HepG2 (cell line): ENCODE data around the gene LRP1B. TPM values are rescaled to one million over a fixed set of nuclear protein-coding genes. Genes with fewer than 3 reads are reported as not detected.

Experiments used
- ATAC-seq: fragments of 200-7000 bp; cut with Tn5 transposase; 3 replicates; pipeline ENCODE4 v1.9.1; 2020; ENCODE audit warnings: mild to moderate bottlenecking, moderate library complexity
- BruUV-seq: library from RNA; stranded (reverse); fragments of 400-500 nt; replicated peaks from 2 replicates; lab custom pipeline; 2021; lab: Mats Ljungman, UMichigan
- CTCF ChIA-PET: fragments of 300-600 bp; formaldehyde crosslinking; extraction: SDS; loops from one replicate; lab custom pipeline; 2021; ENCODE audit warnings: low total read pairs, inconsistent platforms, low intra/inter-chr PET ratio; lab: Yijun Ruan, JAX
- POLR2A ChIA-PET: fragments of 350-600 bp; sonication (Branson Sonifier 250); formaldehyde crosslinking; loops from one replicate; lab custom pipeline; 2020; ENCODE audit warnings: antibody characterized with exemption, inconsistent platforms; lab: Yijun Ruan, JAX
- DNase-seq: peaks from one replicate; pipeline ENCODE4 v3.0.0-alpha.2; 2015; ENCODE audit warnings: low spot score
- FAIRE-seq: peaks from 3 replicates; lab custom pipeline; 2011; peaks lifted over from hg19 to GRCh38; lab: Jason Lieb, UNC
- H2AFZ ChIP-seq: one replicate; pipeline ENCODE4 v1.6.1; 2011; ENCODE audit warnings: low read length, inconsistent platforms
- H3K27ac ChIP-seq: fragments of 300-600 bp; 3 replicates; pipeline ENCODE4 v1.8.0; 2011; ENCODE audit warnings: mixed run types, mild to moderate bottlenecking, mixed read lengths, low read length, inconsistent platforms; ENCODE audit not compliant: insufficient read depth; ENCODE audit errors: extremely low read length
- H3K27me3 ChIP-seq, 2 experiments: fragments of 200-600 bp in 1 of 2; 2 replicates in 1 of 2; 3 replicates in 1 of 2; pipeline versions ENCODE4 v1.6.0 to v1.8.0; 2011; ENCODE audit warnings: low read length in 2 of 2, mild to moderate bottlenecking in 2 of 2, moderate library complexity in 2 of 2, inconsistent platforms in 1 of 2; ENCODE audit not compliant: insufficient read depth in 2 of 2, control insufficient read depth in 1 of 2
- H3K36me3 ChIP-seq, 2 experiments: fragments of 200-600 bp in 1 of 2; replicated peaks in 1 of 2; 2 replicates in 1 of 2; 3 replicates in 1 of 2; pipeline versions ENCODE4 v1.5.1 to v1.8.0; 2011; ENCODE audit warnings: low read length in 2 of 2, inconsistent platforms in 1 of 2; ENCODE audit not compliant: insufficient read depth in 2 of 2, control insufficient read depth in 1 of 2
- H3K4me1 ChIP-seq: 2 replicates; pipeline ENCODE4 v1.5.1; 2012; ENCODE audit warnings: low read length, inconsistent platforms; ENCODE audit not compliant: insufficient read depth
- H3K4me2 ChIP-seq: 2 replicates; pipeline ENCODE4 v1.6.0; 2011; ENCODE audit warnings: low read depth, low read length, inconsistent platforms
- H3K4me3 ChIP-seq, 3 experiments: fragments of 200-600 bp in 1 of 3; sonication (generic), shearing (Covaris generic) in 1 of 3; replicated peaks in 1 of 3; 2 replicates each; pipeline ENCODE4 v1.5.1; 2011 to 2016; ENCODE audit warnings: low read length in 3 of 3, inconsistent platforms in 2 of 3, low read depth in 2 of 3, mild to moderate bottlenecking in 2 of 3, control low read depth in 1 of 3, mixed read lengths in 1 of 3; ENCODE audit not compliant: insufficient read depth in 1 of 3
- H3K79me2 ChIP-seq: one replicate; pipeline ENCODE4 v1.6.1; 2011; ENCODE audit warnings: low read length, inconsistent platforms; ENCODE audit not compliant: insufficient read depth
- H3K9ac ChIP-seq: 2 replicates; pipeline ENCODE4 v1.6.0; 2011; ENCODE audit warnings: mild to moderate bottlenecking, low read depth, low read length, inconsistent platforms; ENCODE audit not compliant: insufficient read depth
- H3K9me3 ChIP-seq: 2 replicates; pipeline ENCODE4 v1.5.1; 2012; ENCODE audit warnings: mild to moderate bottlenecking, low read length
- H4K20me1 ChIP-seq: 2 replicates; pipeline ENCODE4 v1.6.0; 2011; ENCODE audit warnings: inconsistent platforms, mild to moderate bottlenecking, low read length, moderate library complexity; ENCODE audit not compliant: insufficient read depth
- ATF7 ChIP-seq, 2 experiments: fragments of 450-650 bp in 1 of 2; sonication (generic) in 1 of 2; formaldehyde crosslinking in 1 of 2; IDR thresholded peaks; 2 replicates each; pipeline versions ENCODE4 v1.4.0 to v1.6.1; 2016 to 2020; ENCODE audit warnings: antibody characterized with exemption in 1 of 2, mild to moderate bottlenecking in 1 of 2, missing genetic modification reagents in 1 of 2
- CHCHD3 ChIP-seq: sonication (generic); formaldehyde crosslinking; IDR thresholded peaks from 2 replicates; pipeline ENCODE4 v1.8.0; 2022; ENCODE audit warnings: mild to moderate bottlenecking, missing genetic modification reagents, moderate library complexity
- FOXJ3 ChIP-seq: sonication (generic); formaldehyde crosslinking; IDR thresholded peaks from 2 replicates; pipeline ENCODE4 v1.4.0; 2020; ENCODE audit warnings: missing genetic modification reagents, mild to moderate bottlenecking, borderline replicate concordance
- HNRNPUL1 ChIP-seq: fragments of 200-400 bp; formaldehyde crosslinking; IDR thresholded peaks from 2 replicates; pipeline ENCODE4 v1.6.1; 2017; ENCODE audit warnings: low read depth, mild to moderate bottlenecking, low read length, moderate library complexity
- MAFK ChIP-seq, 2 experiments: IDR thresholded peaks in 1 of 2; conservative IDR thresholded peaks in 1 of 2; 2 replicates each; pipeline ENCODE4 v1.6.1; 2011; ENCODE audit warnings: improper control_type of control experiment in 2 of 2, low read length in 2 of 2
- MEIS1 ChIP-seq: sonication (generic); formaldehyde crosslinking; IDR thresholded peaks from 2 replicates; pipeline ENCODE4 v1.9.0; 2021; ENCODE audit warnings: mild to moderate bottlenecking, missing genetic modification reagents, moderate library complexity, borderline replicate concordance
- PHF20 ChIP-seq: sonication (generic); formaldehyde crosslinking; IDR thresholded peaks from 2 replicates; pipeline ENCODE4 v1.5.0; 2020; ENCODE audit warnings: mild to moderate bottlenecking, missing genetic modification reagents
- ZFAT ChIP-seq: sonication (generic); formaldehyde crosslinking; conservative IDR thresholded peaks from 2 replicates; pipeline ENCODE4 v1.8.1; 2023; ENCODE audit warnings: missing genetic modification reagents, inconsistent platforms
- ZNF354B ChIP-seq: sonication (generic); formaldehyde crosslinking; IDR thresholded peaks from 2 replicates; pipeline ENCODE4 v1.8.0; 2022; ENCODE audit warnings: mild to moderate bottlenecking, missing genetic modification reagents
- ZNF766 ChIP-seq: sonication (generic); formaldehyde crosslinking; IDR thresholded peaks from 2 replicates; pipeline ENCODE4 v1.5.0; 2020; ENCODE audit warnings: missing genetic modification reagents, borderline replicate concordance
- WGBS: methylation state at CpG from one replicate; pipeline ENCODE4 v1.1.6; 2017; ENCODE audit warnings: low lambda C conversion rate; 5-methylcytosine and 5-hydroxymethylcytosine counted together
- in situ Hi-C: cut with HindIII; loops from 2 replicates; pipeline ENCODE4 v1.10.0; 2017; ENCODE audit warnings: low pct_unique_long_range_greater_than_20kb; ENCODE audit not compliant: extremely low pct_ligation_motif_present
- intact Hi-C: fragments of 100-400 bp; cut with micrococcal nuclease; formaldehyde crosslinking; loops from one replicate; pipeline ENCODE4 v1.10.0; 2022; ENCODE audit not compliant: unreplicated experiment
- polyA plus RNA-seq, 8 experiments: library from polyadenylated mRNA; depleted of rRNA in 3 of 8; stranded (reverse) in 7 of 8; unstranded in 1 of 8; fragments of >200 nt; fragmentation: Illumina TruSeq in 4 of 8; extraction: Trizol in 4 of 8; gene quantifications; 2 replicates each; pipeline versions ENCODE4 v1.2.1 to v1.2.3, GENCODE V29; 2011 to 2016; ENCODE audit warnings: low read depth in 4 of 8, missing spikeins in 1 of 8, mixed read lengths in 1 of 8; ENCODE audit not compliant: insufficient read depth in 1 of 8
- total RNA-seq, 5 experiments: library from RNA; depleted of rRNA; stranded (reverse); fragments of >200 nt; fragmentation: Illumina TruSeq; extraction: Trizol; gene quantifications; 2 replicates each; pipeline ENCODE4 v1.2.3, GENCODE V29; 2016; ENCODE audit warnings: low read depth in 1 of 5
- TF ChIP-seq, protein P1 (sequence below): sonication (generic); formaldehyde crosslinking; IDR thresholded peaks from 2 replicates; pipeline ENCODE4 v1.8.1; 2023; ENCODE audit warnings: mild to moderate bottlenecking, missing genetic modification reagents
- TF ChIP-seq, protein P2 (sequence below): sonication (generic); formaldehyde crosslinking; IDR thresholded peaks from 2 replicates; pipeline ENCODE4 v1.5.0; 2020; ENCODE audit warnings: missing genetic modification reagents
- TF ChIP-seq, protein P3 (sequence below): sonication (generic); formaldehyde crosslinking; conservative IDR thresholded peaks from 2 replicates; pipeline ENCODE4 v1.4.0; 2020; ENCODE audit warnings: missing genetic modification reagents
- TF ChIP-seq, protein P4 (sequence below): sonication (generic); formaldehyde crosslinking; IDR thresholded peaks from 2 replicates; pipeline ENCODE4 v1.5.1; 2020; ENCODE audit warnings: missing genetic modification reagents, mild to moderate bottlenecking, borderline replicate concordance

The LRP1B gene
- total and polyA plus RNA-seq, 2 of the 13 experiments (the other 11 are each of a cell fraction or from before 2014, with no cell fraction given) = 0.04 TPM; not detected in 1

DNA sequence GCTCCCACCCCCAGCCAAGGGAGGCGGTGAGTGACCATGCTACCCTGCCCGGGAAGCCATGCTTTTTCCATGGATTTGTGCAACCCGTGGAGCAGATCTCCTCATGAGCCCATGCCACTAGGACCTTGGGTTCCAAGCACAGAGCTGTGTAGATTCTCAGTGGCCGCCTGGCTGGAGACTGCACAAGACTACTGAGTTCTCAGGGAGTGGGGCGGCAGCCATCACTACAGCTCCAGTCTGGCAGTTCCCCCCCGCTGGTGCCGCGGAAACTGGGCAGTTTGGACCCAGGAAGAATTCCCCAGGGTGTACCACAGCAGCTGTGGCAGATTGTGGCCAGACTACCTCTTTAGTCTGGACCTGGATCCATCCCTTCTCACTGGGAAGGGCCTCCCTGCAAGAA lies 470.6 kb downstream of the LRP1B start:
- Histone ChIP-seq H3K9ac (no peak overlapping the region), H3K27me3 (peaks cover 0 to 4% of the 10 kb centered on the region in 2 experiments; a peak in 1 of 5 replicates), H3K4me1 (no peaks in the 10 kb centered on the region), H4K20me1 (no peaks in the 10 kb centered on the region), H2AFZ (no peak overlapping the region), H3K27ac (no peak overlapping the region), H3K9me3 (no peaks in the 10 kb centered on the region)
- intact Hi-C loops = no loop called here
- no peak for ATAC-seq
- CTCF ChIA-PET = no interaction called here
- POLR2A ChIA-PET = no interaction called here
- TF ChIP-seq CHCHD3 (CRISPR knock-in tag) = no peak
- TF ChIP-seq, all 625 proteins: peak for 0
- no TSS peak for BruUV-seq
- WGBS = 23% methylated on average over 5 of the region's 8 CpGs
- no peaks in the 10 kb centered on the region for H3K36me3 ChIP-seq
- no peaks in the 10 kb centered on the region for H3K79me2 ChIP-seq
- FAIRE-seq = no peak
- in situ Hi-C loops = no loop called here
- no peak overlapping the region for H3K4me3 ChIP-seq
- no peak for DNase-seq
- H3K4me2 ChIP-seq = no peak overlapping the region

DNA sequence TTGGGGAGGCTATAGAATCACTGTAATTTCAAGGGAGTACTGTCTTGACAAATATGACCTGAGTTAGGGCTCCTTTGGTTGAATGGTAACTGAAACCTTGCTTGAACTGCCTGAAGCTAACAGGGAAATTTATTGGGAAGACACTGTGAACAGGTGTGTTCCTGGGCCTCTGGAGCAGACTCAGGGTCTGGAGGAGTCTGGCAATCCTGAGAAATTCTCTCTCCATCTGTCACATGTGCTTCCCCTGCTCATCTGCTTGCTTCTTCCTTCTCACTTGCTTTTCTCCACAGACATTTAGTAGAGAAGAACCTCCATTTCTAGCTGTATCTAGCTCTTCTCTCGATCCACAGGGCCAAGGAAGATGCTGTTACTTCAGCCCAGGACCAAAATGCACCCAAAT lies 476.5 kb downstream of the LRP1B start:
- H3K79me2 ChIP-seq = no peaks in the 10 kb centered on the region
- TF ChIP-seq ZNF766 (CRISPR knock-in tag) = no peak
- TF ChIP-seq HNRNPUL1 = no peak
- no peak for TF ChIP-seq ATF7 (IDR thresholded peaks at IDR 0.05)
- no peak for TF ChIP-seq ATF7 (CRISPR knock-in tag; IDR thresholded peaks at IDR 0.05)
- no peak for TF ChIP-seq MAFK (conservative IDR thresholded peaks at IDR 0.05 in 1 of 2, IDR thresholded peaks at IDR 0.05 in 1 of 2; ENCODE audit: low read length in 2 of 2)
- TF ChIP-seq, protein P1, sequence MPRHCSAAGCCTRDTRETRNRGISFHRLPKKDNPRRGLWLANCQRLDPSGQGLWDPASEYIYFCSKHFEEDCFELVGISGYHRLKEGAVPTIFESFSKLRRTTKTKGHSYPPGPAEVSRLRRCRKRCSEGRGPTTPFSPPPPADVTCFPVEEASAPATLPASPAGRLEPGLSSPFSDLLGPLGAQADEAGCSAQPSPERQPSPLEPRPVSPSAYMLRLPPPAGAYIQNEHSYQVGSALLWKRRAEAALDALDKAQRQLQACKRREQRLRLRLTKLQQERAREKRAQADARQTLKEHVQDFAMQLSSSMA = no peak
- TF ChIP-seq FOXJ3 (CRISPR knock-in tag) = no peak
- no peak for TF ChIP-seq PHF20
- no peak for TF ChIP-seq ZFAT (CRISPR knock-in tag)
- TF ChIP-seq, protein P2, sequence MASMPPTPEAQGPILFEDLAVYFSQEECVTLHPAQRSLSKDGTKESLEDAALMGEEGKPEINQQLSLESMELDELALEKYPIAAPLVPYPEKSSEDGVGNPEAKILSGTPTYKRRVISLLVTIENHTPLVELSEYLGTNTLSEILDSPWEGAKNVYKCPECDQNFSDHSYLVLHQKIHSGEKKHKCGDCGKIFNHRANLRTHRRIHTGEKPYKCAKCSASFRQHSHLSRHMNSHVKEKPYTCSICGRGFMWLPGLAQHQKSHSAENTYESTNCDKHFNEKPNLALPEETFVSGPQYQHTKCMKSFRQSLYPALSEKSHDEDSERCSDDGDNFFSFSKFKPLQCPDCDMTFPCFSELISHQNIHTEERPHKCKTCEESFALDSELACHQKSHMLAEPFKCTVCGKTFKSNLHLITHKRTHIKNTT (CRISPR knock-in tag) = no peak
- TF ChIP-seq, protein P3, sequence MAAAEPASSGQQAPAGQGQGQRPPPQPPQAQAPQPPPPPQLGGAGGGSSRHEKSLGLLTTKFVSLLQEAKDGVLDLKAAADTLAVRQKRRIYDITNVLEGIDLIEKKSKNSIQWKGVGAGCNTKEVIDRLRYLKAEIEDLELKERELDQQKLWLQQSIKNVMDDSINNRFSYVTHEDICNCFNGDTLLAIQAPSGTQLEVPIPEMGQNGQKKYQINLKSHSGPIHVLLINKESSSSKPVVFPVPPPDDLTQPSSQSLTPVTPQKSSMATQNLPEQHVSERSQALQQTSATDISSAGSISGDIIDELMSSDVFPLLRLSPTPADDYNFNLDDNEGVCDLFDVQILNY (CRISPR knock-in tag) = no peak
- TF ChIP-seq MEIS1 (CRISPR knock-in tag) = no peak
- TF ChIP-seq ZNF354B (CRISPR knock-in tag) = no peak
- TF ChIP-seq, protein P4, sequence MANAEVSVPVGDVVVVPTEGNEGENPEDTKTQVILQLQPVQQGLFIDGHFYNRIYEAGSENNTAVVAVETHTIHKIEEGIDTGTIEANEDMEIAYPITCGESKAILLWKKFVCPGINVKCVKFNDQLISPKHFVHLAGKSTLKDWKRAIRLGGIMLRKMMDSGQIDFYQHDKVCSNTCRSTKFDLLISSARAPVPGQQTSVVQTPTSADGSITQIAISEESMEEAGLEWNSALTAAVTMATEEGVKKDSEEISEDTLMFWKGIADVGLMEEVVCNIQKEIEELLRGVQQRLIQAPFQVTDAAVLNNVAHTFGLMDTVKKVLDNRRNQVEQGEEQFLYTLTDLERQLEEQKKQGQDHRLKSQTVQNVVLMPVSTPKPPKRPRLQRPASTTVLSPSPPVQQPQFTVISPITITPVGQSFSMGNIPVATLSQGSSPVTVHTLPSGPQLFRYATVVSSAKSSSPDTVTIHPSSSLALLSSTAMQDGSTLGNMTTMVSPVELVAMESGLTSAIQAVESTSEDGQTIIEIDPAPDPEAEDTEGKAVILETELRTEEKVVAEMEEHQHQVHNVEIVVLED (CRISPR knock-in tag) = no peak

More for the DNA sequence above, 476.5 kb downstream of the LRP1B start:
- no peak overlapping the region for H3K4me3 ChIP-seq
- no peak for DNase-seq
- FAIRE-seq = no peak
- no peak overlapping the region for H3K27ac ChIP-seq
- no peaks in the 10 kb centered on the region for H3K9me3 ChIP-seq
- no peaks in the 10 kb centered on the region for H3K36me3 ChIP-seq
- intact Hi-C loops (no loop called here), in situ Hi-C loops (no loop called here)
- 0% methylated on average over 1 of the region's 1 CpG for WGBS
- BruUV-seq = no TSS peak
- no peaks in the 10 kb centered on the region for H3K27me3 ChIP-seq
- no peaks in the 10 kb centered on the region for H4K20me1 ChIP-seq
- no peak overlapping the region for H2AFZ ChIP-seq
- POLR2A ChIA-PET = no interaction called here
- H3K4me1 ChIP-seq = no peaks in the 10 kb centered on the region
- H3K4me2 ChIP-seq = no peak overlapping the region
- no peak overlapping the region for H3K9ac ChIP-seq
- CTCF ChIA-PET = no interaction called here
- no peak for ATAC-seq
